Lung (tissue), 12 donors: ENCODE results near the gene TEKT3. TPM values are rescaled to one million over a fixed set of nuclear protein-coding genes. Genes with fewer than 3 reads are reported as not detected.

Experiments
- ATAC-seq: fragments of 200-7000 bp; cut with Tn5 transposase; one replicate; pipeline ENCODE4 v1.9.1; 2020; ENCODE audit warnings: moderate number of reproducible peaks; ENCODE audit not compliant: insufficient read depth, low FRiP score
- DNase-seq, 3 donors: peaks; one replicate each; pipeline ENCODE4 v3.0.0-alpha.2; 2013 to 2017
- H3K27ac ChIP-seq, 2 donors: one replicate each; pipeline ENCODE4 v1.5.1; 2013; ENCODE audit warnings: mild to moderate bottlenecking in 2 of 2, moderate library complexity in 2 of 2, control low read depth in 1 of 2, inconsistent platforms in 1 of 2, low read depth in 1 of 2, low read length in 1 of 2
- H3K27me3 ChIP-seq, 3 donors: one replicate each; pipeline ENCODE4 v1.5.1; 2013; ENCODE audit warnings: low read length in 2 of 3; ENCODE audit not compliant: control insufficient read depth in 3 of 3, insufficient read depth in 3 of 3
- H3K36me3 ChIP-seq, 4 donors: one replicate each; pipeline ENCODE4 v1.5.1; 2013; ENCODE audit warnings: low read length in 4 of 4, mild to moderate bottlenecking in 1 of 4, moderate library complexity in 1 of 4; ENCODE audit not compliant: control insufficient read depth in 4 of 4, insufficient read depth in 4 of 4
- H3K4me1 ChIP-seq, 5 donors: one replicate each; pipeline ENCODE4 v1.5.1; 2013; ENCODE audit warnings: low read length in 5 of 5, mild to moderate bottlenecking in 2 of 5, moderate library complexity in 1 of 5; ENCODE audit not compliant: control insufficient read depth in 5 of 5, insufficient read depth in 5 of 5
- H3K4me3 ChIP-seq: one replicate; pipeline ENCODE4 v1.5.1; 2013; ENCODE audit warnings: mild to moderate bottlenecking, control low read depth, moderate library complexity
- H3K9ac ChIP-seq, 2 donors: one replicate each; pipeline ENCODE4 v1.5.1; 2013; ENCODE audit warnings: low read length in 2 of 2, control low read depth in 1 of 2; ENCODE audit not compliant: insufficient read depth in 1 of 2
- H3K9me3 ChIP-seq, 4 donors: one replicate each; pipeline ENCODE4 v1.5.1; 2013; ENCODE audit warnings: low read length in 3 of 4, mild to moderate bottlenecking in 1 of 4, moderate library complexity in 1 of 4; ENCODE audit not compliant: control insufficient read depth in 4 of 4, insufficient read depth in 3 of 4
- CTCF ChIP-seq: IDR thresholded peaks from 2 replicates; pipeline ENCODE4 v1.5.1; 2012; ENCODE audit warnings: mild to moderate bottlenecking; ENCODE audit errors: control extremely low read depth, extremely low read depth
- WGBS, 2 donors: extraction: QIAGEN DNeasy Blood & Tissue Kit; methylation state at CpG; one replicate each; pipeline ENCODE4 v1.1.7; 2013; 5-methylcytosine and 5-hydroxymethylcytosine counted together
- polyA plus RNA-seq, 2 donors: library from polyadenylated mRNA; stranded (reverse); fragments of 200-250 nt; gene quantifications; one replicate each; pipeline ENCODE4 v1.2.1, GENCODE V29; 2013
- total RNA-seq, 2 donors: library from RNA; depleted of rRNA in 1 of 2; stranded (reverse); fragments of >200 nt in 1 of 2; gene quantifications; one replicate each; pipeline ENCODE4 v1.2.1, GENCODE V29; 2014 to 2021
- donor health status: control.
- donor health status: control.
- donor health status: Bipolar disorder and iron deficiency.
- donor health status: healthy.
- donor health status: DM: yes; HTN: yes; CAD: no.

TEKT3 gene
- total and polyA plus RNA-seq, 4 donors: 1.2 to 5.4 (median 1.7) TPM

GRCh38 chr17:15361151-15361550 lies 19.8 kb upstream of the TEKT3 start:
- ATAC-seq (no peak), DNase-seq (no peak)
- Histone ChIP-seq H3K36me3 (no peaks in the 10 kb centered on the region), H3K9me3 (no peaks in the 10 kb centered on the region), H3K4me1 (peaks cover 0 to 2% (median 0%) of the 10 kb centered on the region in 5 donors), H3K4me3 (no peak overlapping the region), H3K27ac (no peak overlapping the region), H3K9ac (no peak overlapping the region), H3K27me3 (no peaks in the 10 kb centered on the region)
- 82 to 83% methylated on average over 7 of the region's 7 CpGs for WGBS, 2 donors
- no peak for TF ChIP-seq CTCF

GRCh38 chr17:15354256-15354655 lies 12.9 kb upstream of the TEKT3 start:
- no peak for DNase-seq
- no peak for ATAC-seq
- no peaks in the 10 kb centered on the region for H3K9me3 ChIP-seq

GRCh38 chr17:15351925-15352324 lies 10.5 kb upstream of the TEKT3 start:
- H3K27ac ChIP-seq: no peak overlapping the region

More at GRCh38 chr17:15354256-15354655, 12.9 kb upstream of the TEKT3 start:
- TF ChIP-seq CTCF: no peak
- Histone ChIP-seq H3K27me3 (no peaks in the 10 kb centered on the region), H3K4me3 (no peak overlapping the region), H3K9ac (no peak overlapping the region), H3K4me1 (peaks cover 0 to 27% (median 2%) of the 10 kb centered on the region in 5 donors), H3K27ac (no peak overlapping the region), H3K36me3 (no peaks in the 10 kb centered on the region)
- 93 to 95% methylated on average over 3 of the region's 3 CpGs for WGBS, 2 donors

More at GRCh38 chr17:15351925-15352324, 10.5 kb upstream of the TEKT3 start:
- ATAC-seq: peak; percentile 62
- no peaks in the 10 kb centered on the region for H3K9me3 ChIP-seq
- H3K27me3 ChIP-seq: no peaks in the 10 kb centered on the region
- H3K4me1 ChIP-seq: peaks cover 0 to 36% (median 2%) of the 10 kb centered on the region in 5 donors
- DNase-seq: peak; percentile 31 to 91 (median 78)
- no peak overlapping the region for H3K4me3 ChIP-seq
- TF ChIP-seq CTCF: no peak
- H3K36me3 ChIP-seq: no peaks in the 10 kb centered on the region
- H3K9ac ChIP-seq: no peak overlapping the region
- 49 to 61% methylated on average over 3 of the region's 3 CpGs for WGBS, 2 donors
